ENCODE results near the gene CACNG4. TPM values are rescaled to one million over a fixed set of nuclear protein-coding genes. Genes with fewer than 3 reads are reported as not detected.

Gene CACNG4
- total RNA-seq, 1 donor from 2014 or later: not detected

- no peak for DNase-seq
These were observed 102.2 kb downstream of the CACNG4 start for GRCh38 chr17:67066717-67067116.

GRCh38 chr17:67067571-67068482 is 103.3 kb downstream of the CACNG4 start:
- no peak for DNase-seq

GRCh38 chr17:67068999-67069398 is 104.5 kb downstream of the CACNG4 start:
- DNase-seq: no peak

GRCh38 chr17:67069603-67070136 is 105.2 kb downstream of the CACNG4 start:
- DNase-seq: no peak

GRCh38 chr17:67071595-67071994 is 107.1 kb downstream of the CACNG4 start:
- no peak for DNase-seq

GRCh38 chr17:67072885-67073284 is 108.4 kb downstream of the CACNG4 start:
- no peak for DNase-seq

- no peak for DNase-seq
These were observed 110.3 kb downstream of the CACNG4 start for GRCh38 chr17:67074781-67075180.

GRCh38 chr17:67076290-67076689 is 111.8 kb downstream of the CACNG4 start:
- DNase-seq: no peak

- no peak for DNase-seq
These were observed 113.8 kb downstream of the CACNG4 start for GRCh38 chr17:67078292-67078691.

- no peak for DNase-seq
These were observed 115.0 kb downstream of the CACNG4 start for GRCh38 chr17:67079491-67079890.

GRCh38 chr17:67080804-67081203 is 116.3 kb downstream of the CACNG4 start:
- DNase-seq: no peak

GRCh38 chr17:67082107-67082506 is 117.6 kb downstream of the CACNG4 start:
- no peak for DNase-seq

Other genes with a start within 250 kb of the CACNG4 start
- not detected in 2 replicates for gene CACNG5, start 129.6 kb upstream of the CACNG4 start, total RNA-seq
- gene CACNG1, start 79.8 kb downstream of the CACNG4 start, total RNA-seq: not detected in 2 replicates

Measured in dermis blood vessel endothelial cell (primary cell).